HL-60 (cell line): ENCODE data around the gene C3.

ENCODE experiments used
- DNase-seq, 2 experiments: peaks; one replicate each; pipeline ENCODE4 v3.0.0-alpha.2; 2010 to 2020; ENCODE audit warnings: low read depth in 1 of 2, low spot score in 1 of 2
- H3K27ac ChIP-seq: fragments of 250-450 bp; sonication (Bioruptor Pico); replicated peaks from 2 replicates; pipeline ENCODE4 v1.5.1; 2020; ENCODE audit warnings: mild to moderate bottlenecking, moderate library complexity
- H3K27me3 ChIP-seq: fragments of 250-450 bp; sonication (Bioruptor Pico); 2 replicates; pipeline ENCODE4 v1.5.1; 2021; ENCODE audit warnings: mild to moderate bottlenecking, moderate library complexity; ENCODE audit not compliant: insufficient read depth, poor library complexity, severe bottlenecking
- H3K4me3 ChIP-seq: replicated peaks from 2 replicates; pipeline ENCODE4 v1.5.1; 2011; ENCODE audit warnings: mild to moderate bottlenecking, control low read depth, low read length; ENCODE audit not compliant: insufficient read depth
- GABPA ChIP-seq: IDR thresholded peaks from 2 replicates; pipeline ENCODE4 v1.6.1; 2012; ENCODE audit warnings: low read depth
- POLR2AphosphoS5 ChIP-seq: IDR thresholded peaks from 2 replicates; pipeline ENCODE4 v1.6.1; 2012; ENCODE audit warnings: low read depth
- REST ChIP-seq: IDR thresholded peaks from 2 replicates; pipeline ENCODE4 v1.6.1; 2012; ENCODE audit warnings: low read depth; ENCODE audit not compliant: insufficient replicate concordance
- SPI1 ChIP-seq: IDR thresholded peaks from 2 replicates; pipeline ENCODE4 v1.6.1; 2012; ENCODE audit warnings: low read depth, mild to moderate bottlenecking, borderline replicate concordance
- TF ChIP-seq, protein P1 (sequence below): IDR thresholded peaks from one replicate; pipeline ENCODE4 v1.5.1; 2011; ENCODE audit warnings: low read length, control low read depth, inconsistent platforms; ENCODE audit not compliant: insufficient read depth

C3 gene

GRCh38 chr19:6680141-6680540, 40.3 kb downstream of the C3 start:
- Histone ChIP-seq H3K27me3 (no peaks in the 10 kb centered on the region), H3K4me3 (no peak overlapping the region), H3K27ac (no peak overlapping the region)
- no peak for DNase-seq
- TF ChIP-seq POLR2AphosphoS5 (no peak), SPI1 (peak; percentile 54; the same call in 1 of the 2 replicates), GABPA (no peak)
- TF ChIP-seq, protein P1, sequence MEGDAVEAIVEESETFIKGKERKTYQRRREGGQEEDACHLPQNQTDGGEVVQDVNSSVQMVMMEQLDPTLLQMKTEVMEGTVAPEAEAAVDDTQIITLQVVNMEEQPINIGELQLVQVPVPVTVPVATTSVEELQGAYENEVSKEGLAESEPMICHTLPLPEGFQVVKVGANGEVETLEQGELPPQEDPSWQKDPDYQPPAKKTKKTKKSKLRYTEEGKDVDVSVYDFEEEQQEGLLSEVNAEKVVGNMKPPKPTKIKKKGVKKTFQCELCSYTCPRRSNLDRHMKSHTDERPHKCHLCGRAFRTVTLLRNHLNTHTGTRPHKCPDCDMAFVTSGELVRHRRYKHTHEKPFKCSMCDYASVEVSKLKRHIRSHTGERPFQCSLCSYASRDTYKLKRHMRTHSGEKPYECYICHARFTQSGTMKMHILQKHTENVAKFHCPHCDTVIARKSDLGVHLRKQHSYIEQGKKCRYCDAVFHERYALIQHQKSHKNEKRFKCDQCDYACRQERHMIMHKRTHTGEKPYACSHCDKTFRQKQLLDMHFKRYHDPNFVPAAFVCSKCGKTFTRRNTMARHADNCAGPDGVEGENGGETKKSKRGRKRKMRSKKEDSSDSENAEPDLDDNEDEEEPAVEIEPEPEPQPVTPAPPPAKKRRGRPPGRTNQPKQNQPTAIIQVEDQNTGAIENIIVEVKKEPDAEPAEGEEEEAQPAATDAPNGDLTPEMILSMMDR = no peak

- Histone ChIP-seq H3K27me3 (no peaks in the 10 kb centered on the region), H3K27ac (no peak overlapping the region), H3K4me3 (no peak overlapping the region)
- no peak for DNase-seq
- TF ChIP-seq POLR2AphosphoS5 = no peak
- TF ChIP-seq REST = no peak
- no peak for TF ChIP-seq SPI1
These were observed 41.3 kb downstream of the C3 start for GRCh38 chr19:6679139-6679538.

- Histone ChIP-seq H3K27ac (no peak overlapping the region), H3K4me3 (no peak overlapping the region), H3K27me3 (no peaks in the 10 kb centered on the region)
- no peak for DNase-seq
- TF ChIP-seq SPI1 (no peak), POLR2AphosphoS5 (no peak), REST (no peak), GABPA (no peak)
- TF ChIP-seq, protein P1 = no peak
These were observed 41.8 kb downstream of the C3 start for GRCh38 chr19:6678690-6679109.

- DNase-seq = no peak
- no peak overlapping the region for H3K4me3 ChIP-seq
- no peaks in the 10 kb centered on the region for H3K27me3 ChIP-seq
- no peak overlapping the region for H3K27ac ChIP-seq
- TF ChIP-seq, protein P1 = no peak
- TF ChIP-seq SPI1 (no peak), GABPA (no peak), POLR2AphosphoS5 (no peak), REST (no peak)
These were observed 42.4 kb downstream of the C3 start for GRCh38 chr19:6677883-6678689.
